DOHH2 (cell line): ENCODE results near the gene PRPSAP1.

ENCODE experiments used
- H3F3A ChIP-seq: fragments of 200-600 bp; sonication (generic), shearing (Covaris generic); 2 replicates; pipeline ENCODE4 v1.6.0; 2016; ENCODE audit warnings: antibody characterized with exemption, mild to moderate bottlenecking; ENCODE audit not compliant: control insufficient read depth, insufficient read depth
- H3K27ac ChIP-seq: fragments of 200-600 bp; sonication (generic); 2 replicates; pipeline ENCODE4 v1.5.1; 2014; ENCODE audit warnings: low read depth, mild to moderate bottlenecking, low read length, moderate library complexity
- H3K27me3 ChIP-seq: fragments of 200-600 bp; sonication (generic); 2 replicates; pipeline ENCODE4 v1.6.1; 2014; ENCODE audit warnings: mild to moderate bottlenecking, low read length, mixed read lengths; ENCODE audit not compliant: control insufficient read depth
- H3K36me3 ChIP-seq: fragments of 200-600 bp; sonication (generic); 2 replicates; pipeline ENCODE4 v1.6.1; 2014; ENCODE audit warnings: mild to moderate bottlenecking, low read length, moderate library complexity, mixed read lengths; ENCODE audit not compliant: control insufficient read depth
- H3K4me1 ChIP-seq: fragments of 200-600 bp; sonication (generic); 2 replicates; pipeline ENCODE4 v1.6.1; 2014; ENCODE audit warnings: mild to moderate bottlenecking, low read length, mixed read lengths; ENCODE audit not compliant: control insufficient read depth
- H3K4me2 ChIP-seq: fragments of 200-600 bp; sonication (generic); 2 replicates; pipeline ENCODE4 v1.6.0; 2014; ENCODE audit warnings: mild to moderate bottlenecking, low read length, moderate library complexity
- H3K4me3 ChIP-seq: fragments of 200-600 bp; sonication (generic); 2 replicates; pipeline ENCODE4 v1.5.1; 2014; ENCODE audit warnings: mild to moderate bottlenecking, low read length, mixed read lengths
- H3K79me2 ChIP-seq: fragments of 200-600 bp; sonication (generic); 2 replicates; pipeline ENCODE4 v1.6.1; 2014; ENCODE audit warnings: mild to moderate bottlenecking, low read length, mixed read lengths; ENCODE audit not compliant: control insufficient read depth
- H3K9me2 ChIP-seq: fragments of 200-600 bp; sonication (generic); replicated peaks from 2 replicates; pipeline ENCODE4 v1.6.1; 2014; ENCODE audit warnings: mild to moderate bottlenecking, low read length, mixed read lengths; ENCODE audit not compliant: control insufficient read depth
- H3K9me3 ChIP-seq: fragments of 200-600 bp; sonication (generic); 2 replicates; pipeline ENCODE4 v1.6.1; 2014; ENCODE audit warnings: antibody characterized with exemption, low read length, mixed read lengths; ENCODE audit not compliant: control insufficient read depth, insufficient read depth
- H4K20me1 ChIP-seq: fragments of 200-600 bp; sonication (generic); 2 replicates; pipeline ENCODE4 v1.6.0; 2014; ENCODE audit warnings: low read depth, mild to moderate bottlenecking, antibody characterized with exemption, low read length, moderate library complexity; ENCODE audit not compliant: control insufficient read depth, insufficient read depth
- EZH2phosphoT487 ChIP-seq: fragments of 200-600 bp; sonication (generic); IDR thresholded peaks from 2 replicates; pipeline ENCODE4 v1.6.1; 2017; ENCODE audit warnings: borderline replicate concordance, mild to moderate bottlenecking, antibody characterized with exemption, low read length, moderate library complexity, mixed read lengths
- TF ChIP-seq, protein P1 (sequence below): fragments of 200-600 bp; sonication (generic); IDR thresholded peaks from one replicate; pipeline ENCODE4 v1.5.1; 2014; ENCODE audit warnings: antibody characterized with exemption, mild to moderate bottlenecking, low read depth, low read length; ENCODE audit not compliant: poor library complexity, severe bottlenecking

PRPSAP1 gene

DNA sequence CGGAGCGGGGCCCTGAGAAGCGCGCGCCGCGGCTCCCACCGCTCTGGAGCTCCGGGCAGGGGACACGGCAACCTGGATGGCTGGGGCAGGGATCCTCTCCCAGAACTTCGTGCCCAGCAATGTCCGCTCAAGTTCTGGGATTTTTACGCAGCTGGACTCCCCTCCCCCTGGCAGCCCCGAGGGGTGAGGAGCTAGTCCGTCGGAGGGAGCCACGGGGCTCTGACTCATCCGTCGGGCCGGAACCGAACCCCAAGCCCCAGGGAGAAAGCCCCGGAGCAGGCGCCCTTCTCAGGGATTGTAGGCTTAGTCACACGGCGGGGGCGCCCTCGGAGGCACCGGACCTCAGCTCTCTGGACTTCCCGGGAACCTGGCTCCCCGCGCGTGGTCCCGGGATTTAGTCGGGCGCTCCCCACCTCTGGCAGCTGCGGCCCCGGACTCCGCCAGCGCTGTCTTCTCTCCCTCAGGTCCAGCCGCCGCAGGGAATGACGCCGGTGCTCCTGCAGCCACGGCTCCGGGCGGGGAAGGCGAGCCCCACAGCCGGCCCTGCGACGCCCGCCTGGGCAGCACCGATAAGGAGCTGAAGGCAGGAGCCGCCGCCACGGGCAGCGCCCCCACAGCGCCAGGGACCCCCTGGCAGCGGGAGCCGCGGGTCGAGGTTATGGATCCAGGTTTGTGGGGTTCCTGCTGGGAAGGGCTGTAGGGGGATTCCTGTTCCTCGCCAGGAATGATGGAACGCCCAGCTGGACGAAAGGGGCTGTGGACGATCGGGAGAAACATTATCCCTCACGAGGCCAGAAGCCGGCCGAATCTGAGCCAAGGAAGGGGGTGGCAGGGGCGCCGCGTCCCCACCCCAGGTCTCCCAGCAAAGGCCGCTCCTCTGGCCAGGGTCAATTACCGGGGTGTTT, 31.5 kb upstream of the PRPSAP1 start:
- Histone ChIP-seq H4K20me1 (no peaks in the 10 kb centered on the region), H3K9me3 (no peaks in the 10 kb centered on the region), H3K36me3 (no peaks in the 10 kb centered on the region; the same call in 1 of the 2 replicates), H3K4me3 (peak overlapping the region; percentile 71), H3K4me1 (peaks cover 46% of the 10 kb centered on the region), H3K27ac (no peak overlapping the region), H3K79me2 (no peaks in the 10 kb centered on the region), H3K4me2 (peak overlapping the region; percentile 72), H3F3A (peaks cover 8% of the 10 kb centered on the region; the same call in 1 of the 2 replicates), H3K9me2 (no peaks in the 10 kb centered on the region), H3K27me3 (peaks cover 37% of the 10 kb centered on the region)
- TF ChIP-seq EZH2phosphoT487, result peak; percentile 90; the same call in 1 of the 2 replicates
- TF ChIP-seq, protein P1, sequence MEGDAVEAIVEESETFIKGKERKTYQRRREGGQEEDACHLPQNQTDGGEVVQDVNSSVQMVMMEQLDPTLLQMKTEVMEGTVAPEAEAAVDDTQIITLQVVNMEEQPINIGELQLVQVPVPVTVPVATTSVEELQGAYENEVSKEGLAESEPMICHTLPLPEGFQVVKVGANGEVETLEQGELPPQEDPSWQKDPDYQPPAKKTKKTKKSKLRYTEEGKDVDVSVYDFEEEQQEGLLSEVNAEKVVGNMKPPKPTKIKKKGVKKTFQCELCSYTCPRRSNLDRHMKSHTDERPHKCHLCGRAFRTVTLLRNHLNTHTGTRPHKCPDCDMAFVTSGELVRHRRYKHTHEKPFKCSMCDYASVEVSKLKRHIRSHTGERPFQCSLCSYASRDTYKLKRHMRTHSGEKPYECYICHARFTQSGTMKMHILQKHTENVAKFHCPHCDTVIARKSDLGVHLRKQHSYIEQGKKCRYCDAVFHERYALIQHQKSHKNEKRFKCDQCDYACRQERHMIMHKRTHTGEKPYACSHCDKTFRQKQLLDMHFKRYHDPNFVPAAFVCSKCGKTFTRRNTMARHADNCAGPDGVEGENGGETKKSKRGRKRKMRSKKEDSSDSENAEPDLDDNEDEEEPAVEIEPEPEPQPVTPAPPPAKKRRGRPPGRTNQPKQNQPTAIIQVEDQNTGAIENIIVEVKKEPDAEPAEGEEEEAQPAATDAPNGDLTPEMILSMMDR, result no peak

DNA sequence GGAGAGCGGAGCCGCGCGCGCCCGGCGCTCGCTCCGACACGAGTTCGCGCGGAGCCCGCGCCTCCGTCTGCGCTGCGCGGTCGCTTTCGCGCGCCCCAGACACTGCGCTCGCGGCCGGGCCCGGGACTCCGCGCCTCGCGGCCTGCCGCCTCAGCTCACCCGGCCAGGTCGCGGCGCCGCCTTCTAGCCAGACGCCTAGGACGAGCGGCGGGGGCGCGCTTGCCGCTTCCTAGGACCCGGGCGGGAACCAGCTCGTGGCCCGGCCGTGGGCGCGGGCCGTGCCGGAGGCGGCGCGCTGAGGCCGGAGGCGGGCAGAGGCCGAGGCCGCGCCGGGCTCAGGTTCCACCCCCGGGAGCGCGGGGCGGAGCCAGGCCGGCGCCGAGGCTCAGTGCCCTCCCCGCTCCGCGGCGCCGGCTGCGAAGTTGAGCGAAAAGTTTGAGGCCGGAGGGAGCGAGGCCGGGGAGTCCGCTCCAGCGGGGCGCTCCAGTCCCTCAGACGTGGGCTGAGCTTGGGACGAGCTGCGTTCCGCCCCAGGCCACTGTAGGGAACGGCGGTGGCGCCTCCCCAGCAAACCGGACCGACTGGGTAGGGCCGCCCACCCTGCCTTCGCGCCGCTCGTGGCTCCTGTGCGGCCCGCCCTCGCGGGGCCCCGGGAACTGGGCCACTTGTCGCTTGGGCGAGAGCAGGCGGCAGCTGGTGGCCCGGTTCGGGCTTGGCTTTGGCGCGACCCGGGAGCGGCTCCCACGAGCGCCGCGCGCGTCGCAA, 30.7 kb upstream of the PRPSAP1 start, which contains the start of gene SPHK1:
Gene SPHK1, plus strand, starts transcription at position 388 of the 765 bp plus-strand sequence. CDS start 1,036 bp downstream, outside the sequence.
- no peaks in the 10 kb centered on the region for H4K20me1 ChIP-seq
- H3F3A ChIP-seq, result peaks cover 4% of the 10 kb centered on the region; the same call in 1 of the 2 replicates
- H3K27me3 ChIP-seq, result peaks cover 37% of the 10 kb centered on the region
- peak within 1 kb of the TSS; percentile 72 for H3K4me2 ChIP-seq
- no peak within 1 kb of the TSS for H3K27ac ChIP-seq
- H3K4me3 ChIP-seq, result peak within 1 kb of the TSS; percentile 71
- peaks cover 46% of the 10 kb centered on the region for H3K4me1 ChIP-seq
- H3K9me3 ChIP-seq, result no peaks in the 10 kb centered on the region
- H3K79me2 ChIP-seq, result no peaks in the 10 kb centered on the region
- H3K9me2 ChIP-seq, result no peaks in the 10 kb centered on the region
- TF ChIP-seq EZH2phosphoT487, result no peak; the same call in 1 of the 2 replicates
- TF ChIP-seq, protein P1, result no peak
- H3K36me3 ChIP-seq, result no peaks in the 10 kb centered on the region

DNA sequence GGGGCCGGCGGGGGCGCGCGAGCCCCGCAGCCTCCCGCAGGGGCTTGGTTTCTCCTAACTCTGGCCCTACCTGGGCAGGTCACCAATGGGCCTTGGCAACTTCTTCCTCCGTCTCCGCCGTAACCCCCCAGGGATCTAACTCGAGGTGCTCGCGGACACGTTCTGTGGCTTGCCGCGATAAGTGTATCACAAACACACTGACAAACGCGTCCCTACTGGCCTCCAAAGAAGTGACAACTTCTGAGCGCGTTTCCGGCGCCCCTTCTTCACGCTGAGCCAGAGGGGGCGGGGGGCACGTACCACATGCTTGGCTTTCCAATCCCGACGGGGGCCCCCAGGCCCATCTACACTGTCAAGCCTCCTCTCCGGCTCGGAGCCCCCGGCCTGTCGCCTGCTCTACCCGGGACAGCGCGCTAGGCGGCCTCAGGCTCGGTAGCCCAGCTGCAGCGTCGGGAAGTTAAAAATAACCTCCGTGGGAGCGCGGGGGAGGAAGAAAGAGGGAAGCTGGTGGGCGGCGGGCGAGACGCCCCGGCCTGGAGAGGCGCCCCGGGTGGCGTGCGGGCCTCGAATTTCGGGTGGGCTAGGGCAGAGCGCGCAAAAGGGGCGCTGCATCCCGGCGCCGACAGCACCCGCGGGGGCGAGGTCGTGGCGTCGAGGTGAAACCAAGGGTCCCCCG, 30.0 kb upstream of the PRPSAP1 start:
- H3K79me2 ChIP-seq, result no peaks in the 10 kb centered on the region
- H3K9me2 ChIP-seq, result no peaks in the 10 kb centered on the region
- peak overlapping the region; percentile 72 for H3K4me2 ChIP-seq
- H3K9me3 ChIP-seq, result no peaks in the 10 kb centered on the region
- TF ChIP-seq, protein P1, result peak; percentile 38
- no peak for TF ChIP-seq EZH2phosphoT487
- H3K36me3 ChIP-seq, result no peaks in the 10 kb centered on the region
- no peaks in the 10 kb centered on the region for H4K20me1 ChIP-seq
- peaks cover 46% of the 10 kb centered on the region for H3K4me1 ChIP-seq
- peaks cover 3% of the 10 kb centered on the region; the same call in 1 of the 2 replicates for H3F3A ChIP-seq
- H3K27ac ChIP-seq, result no peak overlapping the region
- H3K27me3 ChIP-seq, result peaks cover 37% of the 10 kb centered on the region
- peak overlapping the region; percentile 71 for H3K4me3 ChIP-seq
